HepG2 (cell line): ENCODE measurements around the gene SPATA33. TPM values are rescaled to one million over a fixed set of nuclear protein-coding genes. Genes with fewer than 3 reads are reported as not detected.

Experiments
- GPN1 ChIP-seq: sonication (generic); formaldehyde crosslinking; IDR thresholded peaks from 2 replicates; pipeline ENCODE4 v1.5.1; 2020; ENCODE audit warnings: missing genetic modification reagents, borderline replicate concordance
- ISL2 ChIP-seq: sonication (generic); formaldehyde crosslinking; IDR thresholded peaks from 2 replicates; pipeline ENCODE4 v1.5.0; 2020; ENCODE audit warnings: missing genetic modification reagents
- MED13 ChIP-seq: sonication (generic); formaldehyde crosslinking; IDR thresholded peaks from 2 replicates; pipeline ENCODE4 v1.5.0; 2020; ENCODE audit warnings: missing genetic modification reagents
- MEIS2 ChIP-seq: sonication (generic); formaldehyde crosslinking; IDR thresholded peaks from 2 replicates; pipeline ENCODE4 v1.9.0; 2021; ENCODE audit warnings: mild to moderate bottlenecking, missing genetic modification reagents
- MLLT10 ChIP-seq: sonication (generic); formaldehyde crosslinking; IDR thresholded peaks from 2 replicates; pipeline ENCODE4 v1.4.0; 2020; ENCODE audit warnings: missing genetic modification reagents
- NFIB ChIP-seq: sonication (generic); formaldehyde crosslinking; IDR thresholded peaks from 2 replicates; pipeline ENCODE4 v1.9.0; 2021; ENCODE audit warnings: missing genetic modification reagents, mild to moderate bottlenecking, borderline replicate concordance
- RCOR2 ChIP-seq: IDR thresholded peaks from 2 replicates; pipeline ENCODE4 v1.6.1; 2016; ENCODE audit warnings: missing biosample characterization, missing genetic modification reagents
- RFXANK ChIP-seq: IDR thresholded peaks from 2 replicates; pipeline ENCODE4 v1.6.1; 2016
- SNAPC4 ChIP-seq: sonication (generic); formaldehyde crosslinking; IDR thresholded peaks from 2 replicates; pipeline ENCODE4 v1.4.0; 2020; ENCODE audit warnings: mild to moderate bottlenecking, missing genetic modification reagents
- SRY ChIP-seq: sonication (generic); formaldehyde crosslinking; IDR thresholded peaks from 2 replicates; pipeline ENCODE4 v1.8.0; 2022; ENCODE audit warnings: mild to moderate bottlenecking, missing genetic modification reagents
- TFDP1 ChIP-seq: IDR thresholded peaks from 2 replicates; pipeline ENCODE4 v1.6.1; 2016; ENCODE audit warnings: missing compliant biosample characterization, missing genetic modification reagents, borderline replicate concordance
- ZFP62 ChIP-seq: sonication (generic); formaldehyde crosslinking; IDR thresholded peaks from 2 replicates; pipeline ENCODE4 v1.4.0; 2020; ENCODE audit warnings: missing genetic modification reagents
- ZNF552 ChIP-seq: sonication (generic); formaldehyde crosslinking; IDR thresholded peaks from 2 replicates; pipeline ENCODE4 v1.9.0; 2022; ENCODE audit warnings: missing genetic modification reagents, mild to moderate bottlenecking, borderline replicate concordance
- ZNF556 ChIP-seq: sonication (generic); formaldehyde crosslinking; IDR thresholded peaks from 2 replicates; pipeline ENCODE4 v1.4.0; 2020; ENCODE audit warnings: mild to moderate bottlenecking, missing genetic modification reagents, borderline replicate concordance
- ZNF577 ChIP-seq: sonication (generic); formaldehyde crosslinking; IDR thresholded peaks from 2 replicates; pipeline ENCODE4 v1.4.0; 2020; ENCODE audit warnings: mild to moderate bottlenecking, low read depth, missing genetic modification reagents, borderline replicate concordance
- ZNF607 ChIP-seq: sonication (generic); formaldehyde crosslinking; IDR thresholded peaks from 2 replicates; pipeline ENCODE4 v1.5.1; 2020; ENCODE audit warnings: missing genetic modification reagents, mild to moderate bottlenecking, borderline replicate concordance
- ZNF709 ChIP-seq: sonication (generic); formaldehyde crosslinking; IDR thresholded peaks from 2 replicates; pipeline ENCODE4 v1.5.0; 2020; ENCODE audit warnings: mild to moderate bottlenecking, missing genetic modification reagents
- polyA plus RNA-seq, 8 experiments: library from polyadenylated mRNA; depleted of rRNA in 3 of 8; stranded (reverse) in 7 of 8; unstranded in 1 of 8; fragments of >200 nt; fragmentation: Illumina TruSeq in 4 of 8; extraction: Trizol in 4 of 8; gene quantifications; 2 replicates each; pipeline versions ENCODE4 v1.2.1 to v1.2.3, GENCODE V29; 2011 to 2016; ENCODE audit warnings: low read depth in 4 of 8, missing spikeins in 1 of 8, mixed read lengths in 1 of 8; ENCODE audit not compliant: insufficient read depth in 1 of 8
- total RNA-seq, 5 experiments: library from RNA; depleted of rRNA; stranded (reverse); fragments of >200 nt; fragmentation: Illumina TruSeq; extraction: Trizol; gene quantifications; 2 replicates each; pipeline ENCODE4 v1.2.3, GENCODE V29; 2016; ENCODE audit warnings: low read depth in 1 of 5
- TF ChIP-seq, protein P1 (sequence below): sonication (generic); formaldehyde crosslinking; IDR thresholded peaks from 2 replicates; pipeline ENCODE4 v1.4.0; 2020; ENCODE audit warnings: missing genetic modification reagents, low read depth, mild to moderate bottlenecking, borderline replicate concordance
- TF ChIP-seq, protein P2 (sequence below): sonication (generic); formaldehyde crosslinking; IDR thresholded peaks from 2 replicates; pipeline ENCODE4 v1.4.0; 2020; ENCODE audit warnings: missing genetic modification reagents
- TF ChIP-seq, protein P3 (sequence below): sonication (generic); formaldehyde crosslinking; IDR thresholded peaks from 2 replicates; pipeline ENCODE4 v1.4.0; 2020; ENCODE audit warnings: missing genetic modification reagents

The SPATA33 gene
- total and polyA plus RNA-seq, 2 of the 13 experiments (the other 11 are each of a cell fraction or from before 2014, with no cell fraction given) = 5.7 to 11.0 TPM

GRCh38 chr16:89700100-89700648 is 42.5 kb downstream of the SPATA33 start (continued):
- TF ChIP-seq TFDP1 (CRISPR knock-in tag) (peak; percentile 54; the same call in 1 of the 2 replicates), RFXANK (CRISPR knock-in tag) (0 out of 2 replicates have a peak, but pooled peaks have one; percentile 73), SRY (CRISPR knock-in tag) (peak; percentile 74; the same call in 1 of the 2 replicates), SNAPC4 (no peak; the same call in 1 of the 2 replicates), ZNF709 (CRISPR knock-in tag) (no peak; the same call in 1 of the 2 replicates), ZNF577 (CRISPR knock-in tag) (no peak; the same call in 1 of the 2 replicates), GPN1 (CRISPR knock-in tag) (no peak), MED13 (0 out of 2 replicates have a peak, but pooled peaks have one; percentile 37), ISL2 (CRISPR knock-in tag) (peak; percentile 71), ZNF552 (CRISPR knock-in tag) (no peak; the same call in 1 of the 2 replicates), RCOR2 (CRISPR knock-in tag) (peak; percentile 14; the same call in 1 of the 2 replicates), NFIB (no peak), MEIS2 (CRISPR knock-in tag) (peak; percentile 75; the same call in 1 of the 2 replicates), ZFP62 (CRISPR knock-in tag) (no peak), ZNF607 (no peak; the same call in 1 of the 2 replicates), ZNF556 (CRISPR knock-in tag) (peak; percentile 75; the same call in 1 of the 2 replicates), MLLT10 (no peak)
- TF ChIP-seq, protein P1, sequence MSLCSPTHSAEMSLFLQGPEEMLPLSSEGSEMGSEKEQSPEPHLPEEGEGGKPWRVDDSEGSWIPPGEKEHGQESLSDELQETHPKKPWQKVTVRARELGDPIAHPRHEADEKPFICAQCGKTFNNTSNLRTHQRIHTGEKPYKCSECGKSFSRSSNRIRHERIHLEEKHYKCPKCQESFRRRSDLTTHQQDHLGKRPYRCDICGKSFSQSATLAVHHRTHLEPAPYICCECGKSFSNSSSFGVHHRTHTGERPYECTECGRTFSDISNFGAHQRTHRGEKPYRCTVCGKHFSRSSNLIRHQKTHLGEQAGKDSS (CRISPR knock-in tag) = no peak; the same call in 1 of the 2 replicates
- TF ChIP-seq, protein P2, sequence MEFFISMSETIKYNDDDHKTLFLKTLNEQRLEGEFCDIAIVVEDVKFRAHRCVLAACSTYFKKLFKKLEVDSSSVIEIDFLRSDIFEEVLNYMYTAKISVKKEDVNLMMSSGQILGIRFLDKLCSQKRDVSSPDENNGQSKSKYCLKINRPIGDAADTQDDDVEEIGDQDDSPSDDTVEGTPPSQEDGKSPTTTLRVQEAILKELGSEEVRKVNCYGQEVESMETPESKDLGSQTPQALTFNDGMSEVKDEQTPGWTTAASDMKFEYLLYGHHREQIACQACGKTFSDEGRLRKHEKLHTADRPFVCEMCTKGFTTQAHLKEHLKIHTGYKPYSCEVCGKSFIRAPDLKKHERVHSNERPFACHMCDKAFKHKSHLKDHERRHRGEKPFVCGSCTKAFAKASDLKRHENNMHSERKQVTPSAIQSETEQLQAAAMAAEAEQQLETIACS (CRISPR knock-in tag) = no peak; the same call in 1 of the 2 replicates
- TF ChIP-seq, protein P3, sequence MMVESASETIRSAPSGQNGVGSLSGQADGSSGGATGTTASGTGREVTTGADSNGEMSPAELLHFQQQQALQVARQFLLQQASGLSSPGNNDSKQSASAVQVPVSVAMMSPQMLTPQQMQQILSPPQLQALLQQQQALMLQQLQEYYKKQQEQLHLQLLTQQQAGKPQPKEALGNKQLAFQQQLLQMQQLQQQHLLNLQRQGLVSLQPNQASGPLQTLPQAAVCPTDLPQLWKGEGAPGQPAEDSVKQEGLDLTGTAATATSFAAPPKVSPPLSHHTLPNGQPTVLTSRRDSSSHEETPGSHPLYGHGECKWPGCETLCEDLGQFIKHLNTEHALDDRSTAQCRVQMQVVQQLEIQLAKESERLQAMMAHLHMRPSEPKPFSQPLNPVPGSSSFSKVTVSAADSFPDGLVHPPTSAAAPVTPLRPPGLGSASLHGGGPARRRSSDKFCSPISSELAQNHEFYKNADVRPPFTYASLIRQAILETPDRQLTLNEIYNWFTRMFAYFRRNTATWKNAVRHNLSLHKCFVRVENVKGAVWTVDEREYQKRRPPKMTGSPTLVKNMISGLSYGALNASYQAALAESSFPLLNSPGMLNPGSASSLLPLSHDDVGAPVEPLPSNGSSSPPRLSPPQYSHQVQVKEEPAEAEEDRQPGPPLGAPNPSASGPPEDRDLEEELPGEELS (CRISPR knock-in tag) = peak; percentile 61
